HG03442 (cell line): ENCODE data around the gene NKG7.
A peak's percentile ranks its signal among the peaks of the same experiment; 100 is the strongest.

Experiments used
- ATAC-seq: cut with Tn5 transposase; IDR thresholded peaks from one replicate; pipeline ENCODE4 v1.9.1; 2021; ENCODE audit warnings: mild to moderate bottlenecking, moderate library complexity; ENCODE audit not compliant: unreplicated experiment

Gene NKG7

GRCh38 chr19:51364200-51365106 is 8.0 kb downstream of the NKG7 start:
- no peak for ATAC-seq

GRCh38 chr19:51361239-51361638 is 11.2 kb downstream of the NKG7 start:
- no peak for ATAC-seq

DNA sequence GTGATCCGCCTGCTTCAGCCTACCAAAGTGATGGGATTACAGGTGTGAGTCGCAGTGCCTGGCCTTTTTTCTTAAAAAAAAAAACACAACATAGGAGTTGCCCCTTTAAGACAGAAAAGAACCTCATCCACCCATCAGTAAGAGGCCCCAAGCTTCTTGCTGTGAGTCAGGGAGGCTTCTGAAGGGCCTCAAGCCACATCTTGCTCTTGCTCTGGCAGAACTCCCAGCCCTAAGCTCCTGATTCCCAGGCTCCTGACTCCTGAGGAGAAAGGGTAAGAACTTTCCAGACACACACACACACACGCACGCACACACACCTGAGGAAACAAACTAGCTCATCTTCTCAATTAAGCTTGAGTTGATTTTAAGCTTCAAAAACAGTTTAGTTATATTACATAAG is 13.2 kb downstream of the NKG7 start:
- no peak for ATAC-seq

DNA sequence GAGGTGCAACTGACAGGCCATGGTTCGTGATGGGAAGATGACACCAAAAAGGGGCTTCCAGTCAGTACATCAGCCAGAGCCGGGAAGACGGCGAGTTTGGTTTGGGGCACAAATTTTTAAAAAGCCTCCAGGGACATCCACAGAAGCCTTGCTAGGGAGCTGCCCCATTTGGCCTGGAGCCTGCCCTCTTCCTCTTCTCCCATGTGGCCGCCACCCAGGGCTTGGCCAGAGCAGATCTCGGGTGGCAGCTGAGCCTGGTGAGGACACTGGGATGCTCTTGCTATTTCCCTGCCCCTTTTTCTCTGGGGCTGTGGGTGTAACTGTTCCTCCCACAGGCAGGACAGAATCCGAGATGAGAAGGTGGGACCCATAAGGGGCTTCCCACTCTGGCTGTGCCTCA is 14.5 kb downstream of the NKG7 start:
- no peak for ATAC-seq

DNA sequence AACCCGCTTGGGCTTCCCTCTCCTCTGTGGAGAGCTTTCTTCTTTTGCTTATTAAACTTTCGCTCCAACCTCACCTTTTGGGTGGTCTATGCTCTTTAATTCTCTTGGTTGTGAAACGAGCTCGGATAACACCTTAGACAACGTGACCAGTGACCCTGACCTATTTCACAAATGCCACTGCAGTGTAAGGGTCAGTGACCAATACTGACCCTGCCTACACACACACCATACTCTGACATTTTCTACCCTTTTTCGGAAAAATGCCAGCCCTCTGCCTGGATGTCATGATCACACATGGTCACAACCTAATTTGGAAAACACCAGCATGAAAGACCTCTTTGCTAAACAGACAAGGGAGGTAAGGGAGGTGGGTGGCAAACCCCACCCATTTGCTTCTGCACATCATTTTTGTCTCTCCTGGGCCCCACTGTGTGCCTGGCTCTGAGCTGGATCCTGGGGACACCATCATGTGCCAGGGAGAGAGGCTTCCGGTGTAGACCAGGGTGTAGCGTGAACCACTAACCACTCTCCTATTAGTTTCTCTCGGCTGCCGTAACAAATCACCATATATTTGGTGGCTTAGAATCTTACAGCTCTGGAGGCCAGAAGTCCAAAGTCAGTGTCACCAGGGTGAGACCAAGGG is 16.2 kb downstream of the NKG7 start:
- no peak for ATAC-seq

GRCh38 chr19:51354742-51355148 is 17.7 kb downstream of the NKG7 start:
- no peak for ATAC-seq

GRCh38 chr19:51354103-51354741 is 18.2 kb downstream of the NKG7 start:
- ATAC-seq = no peak

GRCh38 chr19:51352783-51353360 is 19.6 kb downstream of the NKG7 start:
- ATAC-seq = no peak

DNA sequence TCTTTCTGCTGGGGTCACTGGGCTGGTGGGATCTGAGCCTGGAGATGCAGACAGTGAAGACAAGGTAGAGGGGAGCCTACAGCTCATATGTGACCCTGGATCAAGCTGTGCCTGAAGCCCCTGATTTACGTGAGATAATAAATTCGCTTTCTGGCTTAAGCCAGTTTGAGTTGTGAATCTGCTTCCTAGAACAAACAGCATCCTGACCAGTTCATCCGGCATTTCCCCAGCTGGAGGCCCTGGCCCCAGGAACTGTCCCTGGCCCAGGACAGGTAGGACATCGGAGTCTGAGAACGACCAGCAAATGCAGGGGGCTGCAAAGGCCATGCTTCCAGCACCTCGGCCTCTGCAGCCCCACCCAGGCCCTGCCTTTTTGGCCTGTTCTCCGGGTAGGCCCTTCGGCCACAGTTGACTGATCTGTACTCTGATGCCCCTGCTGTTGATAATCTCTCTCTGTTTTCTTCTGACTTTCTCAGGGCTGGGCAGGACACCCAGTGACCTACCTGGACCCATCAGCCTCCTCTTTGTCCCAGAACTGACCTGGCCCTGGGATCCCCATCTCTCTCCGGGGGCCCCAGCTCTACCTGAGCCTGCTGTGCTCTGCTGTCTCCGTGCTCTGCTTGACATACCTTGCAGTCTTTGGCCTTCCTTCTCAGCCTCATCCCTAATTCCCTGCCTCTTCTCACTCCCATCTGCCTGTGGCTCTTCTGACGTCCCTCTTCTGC is 21.0 kb downstream of the NKG7 start:
- no peak for ATAC-seq

DNA sequence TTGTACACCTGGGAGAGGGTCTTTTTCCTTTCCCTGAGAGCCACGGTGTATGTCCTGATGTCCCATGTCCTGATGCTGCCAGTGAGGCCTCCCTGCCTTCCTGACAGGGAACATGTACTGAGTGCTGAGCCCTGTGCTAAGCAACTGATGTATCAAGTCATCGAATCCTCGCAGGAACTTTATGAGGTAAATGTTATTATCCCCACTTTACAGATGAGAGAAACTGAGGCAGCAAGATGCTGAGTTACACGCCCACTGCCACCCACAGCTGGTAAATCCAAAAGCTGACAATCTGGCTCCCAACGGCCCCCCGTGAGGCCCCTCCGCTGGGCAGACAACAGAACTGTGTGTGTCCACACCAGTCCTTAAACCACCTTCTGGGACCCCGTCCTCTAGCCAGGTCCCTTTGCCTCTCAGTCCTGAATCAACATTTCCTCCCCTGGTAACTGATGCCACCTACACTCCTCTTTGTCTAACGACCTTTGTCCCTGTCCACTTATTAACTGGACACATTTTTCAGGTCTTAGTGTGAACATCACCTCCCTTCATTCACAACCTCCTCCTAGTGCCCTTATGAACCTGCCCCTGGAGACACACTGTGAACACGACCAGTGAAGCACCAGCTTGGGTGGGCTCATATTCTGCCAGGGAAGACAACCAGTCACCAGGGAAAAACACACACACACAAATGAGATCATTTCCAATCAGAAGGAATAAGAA is 25.1 kb downstream of the NKG7 start:
- ATAC-seq = no peak

DNA sequence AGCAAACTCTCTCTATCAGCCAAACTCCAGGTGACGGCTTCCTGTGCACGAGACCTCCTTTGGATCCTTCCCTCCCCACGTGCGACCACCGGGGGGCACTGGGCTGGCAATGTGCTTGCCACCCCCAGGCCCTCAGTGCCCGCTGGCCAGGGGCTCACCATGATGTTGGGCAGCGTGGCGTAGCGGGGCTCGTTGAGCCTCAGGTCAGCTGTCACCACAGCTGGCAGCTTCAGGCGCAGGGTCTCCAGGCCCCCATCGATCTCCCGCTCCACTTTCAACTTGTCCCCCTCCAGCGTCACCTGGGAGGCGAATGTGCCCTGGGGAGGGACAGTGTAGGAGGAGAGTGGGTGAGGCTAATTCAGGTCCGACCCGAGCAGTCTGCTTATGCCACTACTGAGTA is 25.7 kb downstream of the NKG7 start:
- ATAC-seq = no peak

- ATAC-seq = no peak
Observed at GRCh38 chr19:51345076-51345620, 27.3 kb downstream of the NKG7 start.

DNA sequence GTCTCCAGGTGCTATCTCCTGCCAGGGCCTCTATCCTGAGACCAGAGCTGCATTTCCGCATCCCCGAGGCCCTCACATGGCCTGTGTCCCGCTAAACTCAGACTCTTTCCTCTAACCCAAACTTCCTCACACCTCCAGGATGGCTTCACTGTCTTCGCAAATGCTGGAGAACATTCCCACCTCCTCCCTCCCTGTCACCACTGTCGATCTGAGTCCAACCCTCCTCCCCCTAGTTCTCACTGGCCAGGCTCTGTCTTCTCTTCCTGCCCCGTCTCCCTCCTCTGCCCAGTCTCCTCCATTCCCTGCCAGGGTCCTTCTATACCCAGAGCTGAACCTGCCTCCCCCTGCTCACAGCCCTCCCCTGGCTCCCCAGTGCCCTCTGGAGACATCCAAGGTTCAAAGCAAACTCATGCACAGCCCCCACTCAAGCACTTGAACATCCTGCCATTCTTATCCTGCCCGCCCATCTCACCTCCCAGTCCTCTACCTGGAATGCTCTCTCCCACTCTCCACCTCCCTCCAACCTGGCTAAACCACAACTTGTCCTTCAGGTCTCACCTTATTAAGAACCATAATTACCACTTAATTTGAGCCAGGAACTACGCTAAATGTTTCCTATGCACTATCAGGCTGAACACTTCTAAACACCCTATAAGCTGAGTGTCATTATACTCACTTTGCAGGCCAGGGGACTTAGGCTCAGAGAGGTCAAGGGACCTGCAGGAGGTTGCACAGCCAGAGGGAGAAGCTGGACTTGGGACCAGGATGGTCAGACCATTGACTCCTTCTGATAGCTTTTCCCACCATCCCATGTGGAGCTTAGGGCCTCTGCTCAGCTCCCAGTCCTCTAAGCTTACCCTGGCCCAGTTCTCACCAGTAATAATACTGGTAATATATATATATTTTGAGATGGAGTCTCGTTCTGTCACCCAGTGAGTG is 29.6 kb downstream of the NKG7 start:
- ATAC-seq = no peak

DNA sequence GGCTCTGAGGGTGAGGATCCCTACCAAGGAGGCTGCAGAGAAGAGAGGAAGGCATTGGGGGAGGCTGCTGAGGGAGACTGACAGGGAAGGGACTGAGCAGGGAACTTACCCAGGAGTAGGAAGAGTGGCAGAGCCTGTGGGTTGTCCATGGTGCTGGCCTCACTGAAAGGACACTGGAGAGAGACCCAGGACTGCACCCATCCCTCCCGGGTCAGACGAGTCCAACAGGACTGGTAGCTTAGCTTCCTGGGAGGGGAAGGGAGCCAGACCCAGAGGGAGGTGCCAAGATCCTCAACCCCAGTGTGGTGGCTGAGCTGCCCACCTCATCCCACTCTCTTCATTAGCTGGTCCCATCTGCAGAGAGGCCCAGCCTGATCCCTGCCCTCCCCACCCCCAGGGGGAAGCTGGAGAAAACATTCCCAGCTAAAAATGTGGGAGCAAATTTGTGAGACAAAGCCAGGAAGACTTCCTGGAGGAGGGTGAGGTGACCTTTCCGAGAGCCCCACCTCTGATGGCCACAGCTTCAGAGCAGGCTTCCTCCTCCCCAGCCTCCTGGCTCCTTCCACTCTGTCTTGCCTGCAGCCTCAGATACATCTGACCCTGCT is 30.4 kb downstream of the NKG7 start, which contains the start of gene VSIG10L:
Gene VSIG10L (minus strand): TSS at position 164 of the 605 bp plus-strand sequence. CDS start 15 bp downstream, at position 149.
- ATAC-seq = no peak

GRCh38 chr19:51341066-51341465 is 31.4 kb downstream of the NKG7 start:
- no peak for ATAC-seq

DNA sequence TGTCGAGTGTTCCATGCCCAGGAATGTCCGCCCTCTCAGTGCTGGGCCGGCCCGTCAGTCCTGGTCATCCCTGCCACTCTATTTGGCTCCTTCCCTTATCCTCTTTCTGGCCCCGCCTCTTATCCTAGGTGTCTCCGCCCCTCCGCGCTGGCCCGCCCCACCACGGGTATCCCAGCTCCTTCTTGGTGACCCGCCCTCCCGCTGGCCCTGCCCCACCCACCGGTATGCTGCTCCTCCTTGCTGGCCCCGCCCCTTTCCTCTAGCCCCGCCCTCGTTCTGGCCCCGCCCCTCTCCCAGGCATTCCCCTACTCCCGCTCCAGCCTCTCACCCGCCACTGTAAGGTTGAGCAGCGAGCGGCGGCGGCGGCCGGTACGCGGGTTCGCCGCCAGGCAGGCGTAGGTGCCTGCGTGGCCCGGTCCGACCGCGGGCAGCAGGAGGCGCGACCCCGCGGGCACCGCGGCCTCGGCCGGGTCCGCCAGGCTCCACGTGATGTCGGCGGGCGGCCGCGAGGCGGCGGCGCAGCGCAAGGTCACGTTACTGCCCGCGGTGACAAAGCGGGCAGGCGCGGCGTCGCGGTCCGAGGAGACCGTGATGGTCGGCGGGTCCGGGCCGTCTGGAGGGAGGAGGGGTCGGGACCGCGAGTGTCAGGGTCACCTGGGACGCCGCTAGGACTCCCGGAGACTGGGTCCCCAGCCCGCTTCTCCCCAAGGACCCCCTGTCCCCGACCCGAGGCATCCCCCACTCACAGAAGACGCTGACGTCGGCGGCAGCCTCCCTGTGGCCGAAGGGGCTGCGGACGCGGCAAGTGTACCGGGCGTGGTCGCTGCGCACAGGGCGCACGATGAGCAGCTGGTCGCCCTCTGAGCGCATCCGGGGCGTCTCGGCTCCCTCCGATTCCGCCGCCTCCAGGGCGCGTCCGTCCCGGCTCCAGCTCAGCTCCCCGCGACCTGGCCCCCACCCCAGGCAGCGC is 32.5 kb downstream of the NKG7 start:
- peak; percentile 41 for ATAC-seq

GRCh38 chr19:51339313-51339686 is 33.2 kb downstream of the NKG7 start:
- ATAC-seq = no peak
